ENCODE data around the gene HTR2B.
"Not testable (repeated sequence)": the region's sequence is repeated elsewhere in the genome, so short reads cannot be mapped to it uniquely, and the experiment has no call there.

- not testable (repeated sequence) for TF ChIP-seq EZH2 (IDR thresholded peaks at IDR 0.05); MAX (IDR thresholded peaks at IDR 0.05); SP1 (IDR thresholded peaks at IDR 0.05; ENCODE audit: low read depth); ATF3 (IDR thresholded peaks at IDR 0.05); ZBTB33 (IDR thresholded peaks at IDR 0.05; ENCODE audit: extremely low read depth, insufficient replicate concordance, low read length); CTCF (IDR thresholded peaks at IDR 0.05 in 2 of 3, conservative IDR thresholded peaks at IDR 0.05 in 1 of 3; ENCODE audit: borderline replicate concordance in 1 of 3, insufficient read depth in 1 of 3, low read depth in 2 of 3, low read length in 2 of 3); POLR2A (IDR thresholded peaks at IDR 0.05; ENCODE audit: borderline replicate concordance, extremely low read depth, insufficient read depth, insufficient read length)
Observed at GRCh38 chr2:231140808-231141207, 16.0 kb upstream of the HTR2B start.
